Subcutaneous adipose tissue (tissue), 4 donors: Measurements from ENCODE around the gene ARID5B. TPM values are rescaled to one million over a fixed set of nuclear protein-coding genes. Genes with fewer than 3 reads are reported as not detected.

Experiments
- CTCF ChIP-seq: fragments of 450-650 bp; IDR thresholded peaks from one replicate; pipeline ENCODE4 v1.5.1; 2016; ENCODE audit warnings: low read depth, mild to moderate bottlenecking, control low read depth, antibody characterized with exemption, moderate library complexity
- total RNA-seq, 4 donors: library from RNA; depleted of rRNA; stranded (reverse); fragments of >200 nt; gene quantifications; one replicate each; pipeline ENCODE4 v1.1.0, GENCODE V29; 2016

The ARID5B gene
- total RNA-seq, 4 donors from 2014 or later: 61.4 to 193 (median 86.2) TPM

- no peak for TF ChIP-seq CTCF
Measured at GRCh38 chr10:61891906-61892585, 9.5 kb upstream of the ARID5B start.

- TF ChIP-seq CTCF: no peak
Measured at GRCh38 chr10:61892961-61893360, 8.5 kb upstream of the ARID5B start.

- TF ChIP-seq CTCF: no peak
Measured at GRCh38 chr10:61894133-61894532, 7.4 kb upstream of the ARID5B start.

- no peak for TF ChIP-seq CTCF
Measured at GRCh38 chr10:61895898-61896600, 5.5 kb upstream of the ARID5B start.

GRCh38 chr10:61896854-61897661, 4.4 kb upstream of the ARID5B start:
- no peak for TF ChIP-seq CTCF

- no peak for TF ChIP-seq CTCF
Measured at GRCh38 chr10:61897671-61898434, 3.6 kb upstream of the ARID5B start.
